ENCODE results near the gene EMC1. TPM values are rescaled to one million over a fixed set of nuclear protein-coding genes. Genes with fewer than 3 reads are reported as not detected.

Gene EMC1
- polyA plus RNA-seq, 3 donors: 14.7 to 27.1 (median 18.5) TPM

- Histone ChIP-seq H4K20me1 (ENCODE audit: insufficient read depth, low read length) (peaks cover 54% of the 10 kb centered on the region), H3K9ac (ENCODE audit: insufficient read depth, low read length, poor library complexity, severe bottlenecking) (no peak overlapping the region), H3K4me2 (replicated peaks; ENCODE audit: extremely low read depth, low read length, poor library complexity, severe bottlenecking) (no peak overlapping the region), H3K9me3 (replicated peaks in 1 of 2; ENCODE audit: control insufficient read depth in 1 of 2, insufficient read depth in 1 of 2, low read length in 2 of 2) (no peaks in the 10 kb centered on the region), H3K79me2 (ENCODE audit: insufficient read depth, low read length) (peaks cover 42% of the 10 kb centered on the region), H3K27me3 (ENCODE audit: control insufficient read depth in 2 of 2, insufficient read depth in 2 of 2, low read length in 2 of 2) (no peaks in the 10 kb centered on the region), H3K4me1 (ENCODE audit: control insufficient read depth in 1 of 2, insufficient read depth in 2 of 2, low read length in 2 of 2) (no peaks in the 10 kb centered on the region), H3K4me3 (replicated peaks in 1 of 3; ENCODE audit: low read depth in 2 of 3, low read length in 3 of 3) (no peak overlapping the region), H3K27ac (ENCODE audit: low read depth in 1 of 2, low read length in 2 of 2) (no peak overlapping the region), H3K36me3 (replicated peaks in 1 of 2; ENCODE audit: control insufficient read depth in 1 of 2, insufficient read depth in 2 of 2, low read length in 2 of 2) (peaks cover 72 to 79% of the 10 kb centered on the region in 2 donors), H2AFZ (ENCODE audit: insufficient read depth, low read depth, low read length, poor library complexity, severe bottlenecking) (no peak overlapping the region)
- WGBS (ENCODE audit: insufficient coverage): no CpG with 5 or more reads among the region's 4 CpGs
- peaks cover 63 to 84% of the 10 kb centered on the region in 2 donors for H3K36me3 Mint-ChIP-seq
- no peak for DNase-seq
- H3K9me3 Mint-ChIP-seq: no peaks in the 10 kb centered on the region
- TF ChIP-seq CTCF (IDR thresholded peaks at IDR 0.05): no peak
- peaks cover 0 to under 1% (median 0%) of the 10 kb centered on the region in 3 donors for H3K27me3 Mint-ChIP-seq (ENCODE audit: low read depth in 3 of 3)
- no peaks in the 10 kb centered on the region for H3K4me1 Mint-ChIP-seq
- H3K4me3 Mint-ChIP-seq: no peak overlapping the region
- H3K27ac Mint-ChIP-seq: no peak overlapping the region
- intact Hi-C loops (cut with micrococcal nuclease): no loop called here
Measured at GRCh38 chr1:19198820-19199219, 52.5 kb downstream of the EMC1 start.

GRCh38 chr1:19197845-19198244, 53.5 kb downstream of the EMC1 start:
- no peak for TF ChIP-seq CTCF (IDR thresholded peaks at IDR 0.05)
- Histone ChIP-seq H3K4me1 (ENCODE audit: control insufficient read depth in 1 of 2, insufficient read depth in 2 of 2, low read length in 2 of 2) (no peaks in the 10 kb centered on the region), H3K27ac (ENCODE audit: low read depth in 1 of 2, low read length in 2 of 2) (no peak overlapping the region), H2AFZ (ENCODE audit: insufficient read depth, low read depth, low read length, poor library complexity, severe bottlenecking) (no peak overlapping the region), H3K4me2 (replicated peaks; ENCODE audit: extremely low read depth, low read length, poor library complexity, severe bottlenecking) (no peak overlapping the region), H3K9ac (ENCODE audit: insufficient read depth, low read length, poor library complexity, severe bottlenecking) (no peak overlapping the region), H3K79me2 (ENCODE audit: insufficient read depth, low read length) (peaks cover 32% of the 10 kb centered on the region), H3K36me3 (replicated peaks in 1 of 2; ENCODE audit: control insufficient read depth in 1 of 2, insufficient read depth in 2 of 2, low read length in 2 of 2) (peaks cover 81 to 89% of the 10 kb centered on the region in 2 donors), H4K20me1 (ENCODE audit: insufficient read depth, low read length) (peaks cover 52% of the 10 kb centered on the region), H3K9me3 (replicated peaks in 1 of 2; ENCODE audit: control insufficient read depth in 1 of 2, insufficient read depth in 1 of 2, low read length in 2 of 2) (no peaks in the 10 kb centered on the region), H3K27me3 (ENCODE audit: control insufficient read depth in 2 of 2, insufficient read depth in 2 of 2, low read length in 2 of 2) (no peaks in the 10 kb centered on the region), H3K4me3 (replicated peaks in 1 of 3; ENCODE audit: low read depth in 2 of 3, low read length in 3 of 3) (no peak overlapping the region)
- DNase-seq: no peak
- Mint-ChIP-seq H3K9me3 (no peaks in the 10 kb centered on the region), H3K27ac (no peak overlapping the region), H3K4me1 (no peaks in the 10 kb centered on the region), H3K4me3 (no peak overlapping the region), H3K27me3 (ENCODE audit: low read depth in 3 of 3) (no peaks in the 10 kb centered on the region), H3K36me3 (peaks cover 73 to 93% of the 10 kb centered on the region in 2 donors)
- WGBS (ENCODE audit: insufficient coverage): no CpG with 5 or more reads among the region's 2 CpGs
- intact Hi-C loops (cut with micrococcal nuclease): no loop called here

All from CD14-positive monocyte (primary cell).